ENCODE measurements around the gene ARHGEF4. TPM values are rescaled to one million over a fixed set of nuclear protein-coding genes. Genes with fewer than 3 reads are reported as not detected.

The ARHGEF4 gene
- total and polyA plus RNA-seq, 10 of the 15 experiments (the other 5 are each of a cell fraction or from before 2014, with no cell fraction given) = 0.02 to 0.24 (median 0.16) TPM; not detected in 6

- no peak for TF ChIP-seq IRF3 (IDR thresholded peaks at IDR 0.05)
Observed at GRCh38 chr2:130996691-130997090, 160.0 kb downstream of the ARHGEF4 start (continued).

- FAIRE-seq (no peak), ATAC-seq (no peak), DNase-seq (ENCODE audit: low read depth, low spot score) (no peak)
- H3K4me2 ChIP-seq (ENCODE audit: control insufficient read depth, insufficient read depth) = no peak overlapping the region
- no peaks in the 10 kb centered on the region for H3K79me2 ChIP-seq (ENCODE audit: control insufficient read depth, insufficient read depth, low read length)
- H4K20me1 ChIP-seq (ENCODE audit: control insufficient read depth, insufficient read depth) = no peaks in the 10 kb centered on the region
- ChIA-PET CTCF (no interaction called here), RAD21 (ENCODE audit: unreplicated experiment) (interaction anchor here (0.8 kb wide), 1 partner anchor 126 kb away, joined by 3 read pairs; no protein-coding TSS in a partner anchor), POLR2A (no interaction called here), SMC1A (ENCODE audit: uncharacterized antibody, unreplicated experiment) (no interaction called here)
- no peak for TF ChIP-seq NRF1 (conservative IDR thresholded peaks at IDR 0.05; ENCODE audit: low read depth, low read length)
- TF ChIP-seq NFYB (IDR thresholded peaks at IDR 0.05; ENCODE audit: insufficient read depth, low read depth, low read length) = no peak
- no peak for TF ChIP-seq LARP7 (IDR thresholded peaks at IDR 0.05)
- intact Hi-C loops (cut with micrococcal nuclease; ENCODE audit: unreplicated experiment) = no loop called here
- no peaks in the 10 kb centered on the region for H3K36me3 ChIP-seq (ENCODE audit: control insufficient read depth in 2 of 2, insufficient read depth in 2 of 2, low read length in 1 of 2)
- 17% methylated on average over 5 of the region's 5 CpGs for WGBS (ENCODE audit: insufficient coverage, insufficient replicate concordance, low lambda C conversion rate, missing lambda C conversion rate)
- no peaks in the 10 kb centered on the region for H3K27me3 ChIP-seq (replicated peaks in 1 of 2; ENCODE audit: control insufficient read depth in 2 of 2, insufficient read depth in 2 of 2, low read length in 1 of 2)
- no peak overlapping the region for H3K27ac ChIP-seq (ENCODE audit: control insufficient read depth, insufficient read depth)
- in situ Hi-C loops (cut with MboI) = no loop called here
- no peaks in the 10 kb centered on the region for H3K4me1 ChIP-seq (ENCODE audit: control insufficient read depth, insufficient read depth, low read length)
- H3K9ac ChIP-seq (ENCODE audit: control insufficient read depth, insufficient read depth, low read length) = no peak overlapping the region
- no TSS peak for BruUV-seq (replicated peaks)
- H3K4me3 ChIP-seq = no peak overlapping the region
- H3K9me3 ChIP-seq (replicated peaks; ENCODE audit: control insufficient read depth, insufficient read depth, low read length) = no peaks in the 10 kb centered on the region
- H2AFZ ChIP-seq (ENCODE audit: control insufficient read depth, low read depth, low read length) = no peak overlapping the region
Observed at GRCh38 chr2:130997198-130997597, 160.5 kb downstream of the ARHGEF4 start.

GRCh38 chr2:130998561-130998960 is 161.8 kb downstream of the ARHGEF4 start:
- Histone ChIP-seq H3K79me2 (ENCODE audit: control insufficient read depth, insufficient read depth, low read length) (no peaks in the 10 kb centered on the region), H3K9me3 (replicated peaks; ENCODE audit: control insufficient read depth, insufficient read depth, low read length) (no peaks in the 10 kb centered on the region), H3K36me3 (ENCODE audit: control insufficient read depth in 2 of 2, insufficient read depth in 2 of 2, low read length in 1 of 2) (no peaks in the 10 kb centered on the region), H3K4me3 (no peak overlapping the region), H3K4me2 (ENCODE audit: control insufficient read depth, insufficient read depth) (no peak overlapping the region), H3K9ac (ENCODE audit: control insufficient read depth, insufficient read depth, low read length) (no peak overlapping the region), H3K27ac (ENCODE audit: control insufficient read depth, insufficient read depth) (no peak overlapping the region), H3K27me3 (replicated peaks in 1 of 2; ENCODE audit: control insufficient read depth in 2 of 2, insufficient read depth in 2 of 2, low read length in 1 of 2) (no peaks in the 10 kb centered on the region), H3K4me1 (ENCODE audit: control insufficient read depth, insufficient read depth, low read length) (no peaks in the 10 kb centered on the region), H2AFZ (ENCODE audit: control insufficient read depth, low read depth, low read length) (no peak overlapping the region), H4K20me1 (ENCODE audit: control insufficient read depth, insufficient read depth) (no peaks in the 10 kb centered on the region)
- FAIRE-seq (no peak), ATAC-seq (no peak), DNase-seq (ENCODE audit: low read depth, low spot score) (no peak)
- BruUV-seq (replicated peaks) = no TSS peak
- intact Hi-C loops (cut with micrococcal nuclease; ENCODE audit: unreplicated experiment) = no loop called here
- ChIA-PET RAD21 (ENCODE audit: unreplicated experiment) (no interaction called here), CTCF (no interaction called here), SMC1A (ENCODE audit: uncharacterized antibody, unreplicated experiment) (interaction anchor here (1.2 kb wide), 1 partner anchor 11 kb away, joined by 5 read pairs; no protein-coding TSS in a partner anchor), POLR2A (no interaction called here)
- 25% methylated on average over 6 of the region's 6 CpGs for WGBS (ENCODE audit: insufficient coverage, insufficient replicate concordance, low lambda C conversion rate, missing lambda C conversion rate)
- in situ Hi-C loops (cut with MboI) = no loop called here
- TF ChIP-seq KLF5 (IDR thresholded peaks at IDR 0.05; ENCODE audit: partially characterized antibody) (no peak), HCFC1 (IDR thresholded peaks at IDR 0.05; ENCODE audit: low read length) (no peak), HDAC2 (IDR thresholded peaks at IDR 0.05) (no peak), USF2 (IDR thresholded peaks at IDR 0.05; ENCODE audit: borderline replicate concordance, low read depth, low read length) (no peak), SP1 (IDR thresholded peaks at IDR 0.05; ENCODE audit: low read depth, low read length) (no peak), LARP7 (IDR thresholded peaks at IDR 0.05) (no peak), IKZF2 (IDR thresholded peaks at IDR 0.05) (no peak), TCF12 (IDR thresholded peaks at IDR 0.05; ENCODE audit: low read depth, low read length) (no peak), RB1 (IDR thresholded peaks at IDR 0.05; ENCODE audit: borderline replicate concordance) (no peak), RCOR1 (conservative IDR thresholded peaks at IDR 0.05; ENCODE audit: low read depth, low read length) (no peak), SREBF2 (IDR thresholded peaks at IDR 0.05; ENCODE audit: low read length) (no peak)
